Brain microvascular endothelial cell (primary cell): ENCODE data around the gene GPR63.

Experiments used
- DNase-seq: peaks from one replicate; pipeline ENCODE4 v3.0.0-alpha.2; 2020
- H3K27ac ChIP-seq: fragments of 250-450 bp; sonication (Bioruptor Pico); 2 replicates; pipeline ENCODE4 v1.5.1; 2020; ENCODE audit warnings: mild to moderate bottlenecking, moderate library complexity
- H3K27me3 ChIP-seq: fragments of 250-450 bp; sonication (Bioruptor Pico); replicated peaks from 2 replicates; pipeline ENCODE4 v1.5.1; 2020; ENCODE audit warnings: mild to moderate bottlenecking
- H3K36me3 ChIP-seq: fragments of 250-450 bp; sonication (Bioruptor Pico); replicated peaks from 2 replicates; pipeline ENCODE4 v1.5.1; 2020; ENCODE audit warnings: mild to moderate bottlenecking
- H3K4me3 ChIP-seq: 2 replicates; pipeline ENCODE4 v1.5.1; 2011; ENCODE audit warnings: low read depth, mild to moderate bottlenecking, control low read depth, low read length, moderate library complexity
- CTCF ChIP-seq: IDR thresholded peaks from 2 replicates; pipeline ENCODE4 v1.5.1; 2011; ENCODE audit warnings: low read depth, mild to moderate bottlenecking, moderate library complexity, low read length, control low read depth, inconsistent platforms; ENCODE audit errors: missing control alignments
- in situ Hi-C: cut with HindIII; loops from 2 replicates; pipeline ENCODE4 v1.10.0; 2017; ENCODE audit warnings: low sequenced_read_pairs, low pct_ligation_motif_present

GPR63 gene

GRCh38 chr6:96803106-96803481 lies 34.2 kb downstream of the GPR63 start:
- H3K36me3 ChIP-seq = no peaks in the 10 kb centered on the region
- H3K27me3 ChIP-seq = no peaks in the 10 kb centered on the region
- no peak for DNase-seq
- H3K4me3 ChIP-seq = no peak overlapping the region
- in situ Hi-C loops = no loop called here
- no peak for TF ChIP-seq CTCF
- no peak overlapping the region for H3K27ac ChIP-seq

GRCh38 chr6:96795481-96795880 lies 41.8 kb downstream of the GPR63 start:
- DNase-seq = no peak
- TF ChIP-seq CTCF = no peak
- H3K4me3 ChIP-seq = no peak overlapping the region
- no peaks in the 10 kb centered on the region for H3K27me3 ChIP-seq
- H3K27ac ChIP-seq = no peak overlapping the region
- no peaks in the 10 kb centered on the region for H3K36me3 ChIP-seq
- in situ Hi-C loops = no loop called here

- Histone ChIP-seq H3K4me3 (no peak overlapping the region), H3K36me3 (no peaks in the 10 kb centered on the region), H3K27me3 (no peaks in the 10 kb centered on the region), H3K27ac (no peak overlapping the region)
- TF ChIP-seq CTCF = no peak
- in situ Hi-C loops = no loop called here
- DNase-seq = peak; percentile 57
Measured at GRCh38 chr6:96794980-96795379, 42.3 kb downstream of the GPR63 start.

GRCh38 chr6:96792561-96793190 lies 44.6 kb downstream of the GPR63 start:
- no peak overlapping the region for H3K4me3 ChIP-seq
- no peak for TF ChIP-seq CTCF
- no peaks in the 10 kb centered on the region for H3K36me3 ChIP-seq
- DNase-seq = no peak
- no peak overlapping the region for H3K27ac ChIP-seq
- in situ Hi-C loops = no loop called here
- no peaks in the 10 kb centered on the region for H3K27me3 ChIP-seq

GRCh38 chr6:96789871-96790270 lies 47.4 kb downstream of the GPR63 start:
- in situ Hi-C loops = no loop called here
- Histone ChIP-seq H3K27ac (no peak overlapping the region), H3K4me3 (no peak overlapping the region), H3K27me3 (no peaks in the 10 kb centered on the region), H3K36me3 (no peaks in the 10 kb centered on the region)
- no peak for TF ChIP-seq CTCF
- no peak for DNase-seq
